Liver (tissue), 3 donors: Measurements from ENCODE around the gene KANSL3.
"Not testable (repeated sequence)": the region's sequence is repeated elsewhere in the genome, so short reads cannot be mapped to it uniquely, and the experiment has no call there.

Source experiments
- CTCF ChIP-seq: fragments of 150-350 bp; IDR thresholded peaks from 2 replicates; pipeline ENCODE4 v1.5.1; 2017; ENCODE audit warnings: improper control_type of control experiment, low read depth, low read length; ENCODE audit not compliant: missing input control
- FOXA2 ChIP-seq: IDR thresholded peaks from 2 replicates; pipeline ENCODE4 v1.6.1; 2016; ENCODE audit warnings: antibody characterized with exemption
- HNF4G ChIP-seq: IDR thresholded peaks from 2 replicates; pipeline ENCODE4 v1.6.1; 2016; ENCODE audit warnings: antibody characterized with exemption
- JUND ChIP-seq, 2 donors: IDR thresholded peaks; 2 replicates each; pipeline ENCODE4 v1.6.1; 2016; ENCODE audit warnings: antibody characterized with exemption in 2 of 2
- NR2F2 ChIP-seq: IDR thresholded peaks from 2 replicates; pipeline ENCODE4 v1.6.1; 2016; ENCODE audit warnings: antibody characterized with exemption
- REST ChIP-seq: IDR thresholded peaks from 2 replicates; pipeline ENCODE4 v1.6.1; 2016; ENCODE audit warnings: antibody characterized with exemption, mild to moderate bottlenecking
- RXRA ChIP-seq, 2 donors: IDR thresholded peaks; 2 replicates each; pipeline ENCODE4 v1.6.1; 2017 to 2018; ENCODE audit warnings: antibody characterized with exemption in 2 of 2, mild to moderate bottlenecking in 1 of 2
- SP1 ChIP-seq: IDR thresholded peaks from 2 replicates; pipeline ENCODE4 v1.6.1; 2018; ENCODE audit warnings: antibody characterized with exemption, mild to moderate bottlenecking
- TAF1 ChIP-seq: conservative IDR thresholded peaks from 2 replicates; pipeline ENCODE4 v1.6.1; 2016; ENCODE audit warnings: antibody characterized with exemption, mild to moderate bottlenecking
- YY1 ChIP-seq: IDR thresholded peaks from 2 replicates; pipeline ENCODE4 v1.6.1; 2016; ENCODE audit warnings: antibody characterized with exemption, mild to moderate bottlenecking
- TF ChIP-seq, protein P1 (sequence below): IDR thresholded peaks from 2 replicates; pipeline ENCODE4 v1.6.1; 2016; ENCODE audit warnings: antibody characterized with exemption
- donor health status: healthy.
- donor health status: healthy.

DNA sequence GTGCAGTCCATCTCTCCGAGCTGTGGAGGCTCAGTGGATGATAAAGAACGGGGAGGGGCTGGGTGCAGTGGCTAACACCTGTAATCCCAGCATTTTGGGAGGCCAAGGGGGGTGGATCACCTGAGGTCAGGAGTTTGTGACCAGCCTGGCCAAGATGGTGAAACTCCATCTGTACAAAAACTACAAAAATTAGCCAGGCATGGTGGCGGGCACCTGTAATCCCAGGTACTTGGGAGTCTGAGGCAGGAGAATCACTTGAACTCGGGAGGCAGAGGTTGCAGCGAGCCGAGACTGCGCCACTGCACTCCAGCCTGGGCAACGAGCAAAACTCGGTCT is 84.2 kb downstream of the KANSL3 start:
- not testable (repeated sequence) for TF ChIP-seq CTCF; TAF1; HNF4G; RXRA (IDR thresholded peaks at IDR 0.05); JUND (IDR thresholded peaks at IDR 0.05); REST; SP1; YY1; NR2F2; FOXA2
- TF ChIP-seq, protein P1, sequence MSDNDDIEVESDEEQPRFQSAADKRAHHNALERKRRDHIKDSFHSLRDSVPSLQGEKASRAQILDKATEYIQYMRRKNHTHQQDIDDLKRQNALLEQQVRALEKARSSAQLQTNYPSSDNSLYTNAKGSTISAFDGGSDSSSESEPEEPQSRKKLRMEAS = not testable (repeated sequence)
